Thyroid gland (tissue), 4 donors: Measurements from ENCODE around the gene KMT5C.

Source experiments
- POLR2A ChIP-seq, 2 donors: fragments of 450-650 bp; IDR thresholded peaks; one replicate each; pipeline ENCODE4 v1.6.1; 2017; ENCODE audit warnings: antibody characterized with exemption in 2 of 2, mild to moderate bottlenecking in 2 of 2, moderate library complexity in 1 of 2
- TF ChIP-seq, protein P1 (sequence below), 6 experiments: fragments of 200-600 bp in 3 of 6; fragments of 450-650 bp in 3 of 6; sonication (generic) in 3 of 6; IDR thresholded peaks; one replicate each; pipeline ENCODE4 v1.5.1; 2016 to 2019; ENCODE audit warnings: antibody characterized with exemption in 6 of 6, mild to moderate bottlenecking in 2 of 6, inconsistent platforms in 1 of 6, moderate library complexity in 1 of 6

DNA sequence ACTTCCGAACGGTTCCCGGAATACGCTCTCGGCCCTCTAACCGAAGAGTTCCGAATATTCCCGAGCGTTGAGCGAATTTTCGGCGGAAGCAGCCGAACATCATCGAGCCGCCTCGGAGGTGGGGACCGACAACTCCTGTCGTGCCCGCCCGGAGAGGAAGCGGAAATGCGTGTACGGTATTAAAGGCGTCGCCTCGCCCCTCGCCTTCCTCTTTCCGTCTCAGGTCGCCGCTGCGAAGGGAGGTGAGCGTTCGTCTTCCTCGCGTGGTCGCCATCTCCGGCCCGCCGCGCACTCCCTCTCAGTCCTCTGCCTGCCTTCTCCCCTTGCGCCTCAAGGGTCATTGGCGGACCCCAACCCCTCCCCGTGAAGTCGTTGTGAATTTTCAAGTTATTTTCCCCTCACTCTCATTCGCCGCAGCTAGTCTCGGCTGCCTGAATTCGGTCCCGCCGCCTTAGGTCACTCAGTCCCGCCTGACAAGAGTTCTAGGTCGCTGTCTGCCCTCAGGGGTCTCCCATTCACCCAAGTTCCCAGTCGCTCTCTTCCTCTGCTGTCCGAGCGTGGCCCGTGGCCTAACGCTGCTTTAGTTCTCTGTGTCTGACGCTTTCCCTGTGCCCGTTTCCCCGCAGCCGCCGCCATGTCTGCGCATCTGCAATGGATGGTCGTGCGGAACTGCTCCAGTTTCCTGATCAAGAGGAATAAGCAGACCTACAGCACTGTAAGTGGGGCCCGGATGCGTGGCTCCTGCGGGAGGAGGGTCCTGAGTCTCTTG, 46.2 kb downstream of the KMT5C start, which contains the start of gene RPL28:
- TF ChIP-seq, protein P1, sequence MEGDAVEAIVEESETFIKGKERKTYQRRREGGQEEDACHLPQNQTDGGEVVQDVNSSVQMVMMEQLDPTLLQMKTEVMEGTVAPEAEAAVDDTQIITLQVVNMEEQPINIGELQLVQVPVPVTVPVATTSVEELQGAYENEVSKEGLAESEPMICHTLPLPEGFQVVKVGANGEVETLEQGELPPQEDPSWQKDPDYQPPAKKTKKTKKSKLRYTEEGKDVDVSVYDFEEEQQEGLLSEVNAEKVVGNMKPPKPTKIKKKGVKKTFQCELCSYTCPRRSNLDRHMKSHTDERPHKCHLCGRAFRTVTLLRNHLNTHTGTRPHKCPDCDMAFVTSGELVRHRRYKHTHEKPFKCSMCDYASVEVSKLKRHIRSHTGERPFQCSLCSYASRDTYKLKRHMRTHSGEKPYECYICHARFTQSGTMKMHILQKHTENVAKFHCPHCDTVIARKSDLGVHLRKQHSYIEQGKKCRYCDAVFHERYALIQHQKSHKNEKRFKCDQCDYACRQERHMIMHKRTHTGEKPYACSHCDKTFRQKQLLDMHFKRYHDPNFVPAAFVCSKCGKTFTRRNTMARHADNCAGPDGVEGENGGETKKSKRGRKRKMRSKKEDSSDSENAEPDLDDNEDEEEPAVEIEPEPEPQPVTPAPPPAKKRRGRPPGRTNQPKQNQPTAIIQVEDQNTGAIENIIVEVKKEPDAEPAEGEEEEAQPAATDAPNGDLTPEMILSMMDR (IDR thresholded peaks at IDR 0.05), result no peak
- TF ChIP-seq POLR2A (IDR thresholded peaks at IDR 0.05), result peak; percentile 87 to 99
